LNCaP clone FGC (cell line): ENCODE measurements around the gene CHKA.

Source experiments
- DNase-seq: peaks from one replicate; pipeline ENCODE4 v3.0.0-alpha.2; 2011; ENCODE audit warnings: low read depth
- H3K4me3 ChIP-seq: 2 replicates; pipeline ENCODE4 v1.5.1; 2011; ENCODE audit warnings: mild to moderate bottlenecking, low read depth, low read length, control low read depth
- TF ChIP-seq, protein P1 (sequence below): IDR thresholded peaks from 2 replicates; pipeline ENCODE4 v1.5.1; 2012; ENCODE audit warnings: mild to moderate bottlenecking; ENCODE audit not compliant: control insufficient read depth, insufficient read depth; ENCODE audit errors: extremely low read depth

CHKA gene

DNA sequence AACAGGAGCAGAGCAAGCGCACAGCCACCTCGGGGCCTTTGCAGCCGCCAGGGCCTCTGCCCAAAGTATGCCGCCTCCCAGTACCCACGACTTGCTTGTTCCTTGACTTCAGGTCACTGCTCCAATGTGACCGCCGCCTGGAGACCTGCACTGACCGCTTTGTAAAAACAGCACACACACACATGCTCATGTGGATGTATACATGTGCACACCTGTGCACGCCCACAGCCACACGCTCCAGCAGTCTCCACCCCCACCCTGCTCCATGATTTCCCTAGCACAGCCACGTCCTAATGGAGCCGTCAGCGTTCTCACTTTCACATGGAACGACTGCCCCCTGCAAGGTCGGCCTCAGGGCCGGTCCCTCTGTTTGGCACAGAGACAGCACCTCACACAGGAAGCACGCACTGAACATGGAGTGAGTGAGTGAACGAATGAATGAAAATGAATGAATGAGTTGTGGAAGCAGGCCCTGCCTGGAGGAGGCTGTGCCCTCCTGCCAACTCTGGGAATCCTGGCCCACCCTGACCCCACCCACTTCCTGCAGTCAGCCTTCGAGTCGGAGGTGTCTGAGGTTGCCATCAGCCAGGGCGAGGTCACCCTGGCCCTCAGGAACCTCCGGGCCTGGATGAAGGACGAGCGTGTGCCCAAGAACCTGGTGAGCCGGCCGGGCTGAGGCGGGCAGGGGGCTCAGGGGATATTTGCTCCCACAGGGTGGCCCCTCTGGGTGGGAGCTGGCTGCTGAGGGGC lies 103.0 kb downstream of the CHKA start:
- DNase-seq = no peak
- TF ChIP-seq, protein P1, sequence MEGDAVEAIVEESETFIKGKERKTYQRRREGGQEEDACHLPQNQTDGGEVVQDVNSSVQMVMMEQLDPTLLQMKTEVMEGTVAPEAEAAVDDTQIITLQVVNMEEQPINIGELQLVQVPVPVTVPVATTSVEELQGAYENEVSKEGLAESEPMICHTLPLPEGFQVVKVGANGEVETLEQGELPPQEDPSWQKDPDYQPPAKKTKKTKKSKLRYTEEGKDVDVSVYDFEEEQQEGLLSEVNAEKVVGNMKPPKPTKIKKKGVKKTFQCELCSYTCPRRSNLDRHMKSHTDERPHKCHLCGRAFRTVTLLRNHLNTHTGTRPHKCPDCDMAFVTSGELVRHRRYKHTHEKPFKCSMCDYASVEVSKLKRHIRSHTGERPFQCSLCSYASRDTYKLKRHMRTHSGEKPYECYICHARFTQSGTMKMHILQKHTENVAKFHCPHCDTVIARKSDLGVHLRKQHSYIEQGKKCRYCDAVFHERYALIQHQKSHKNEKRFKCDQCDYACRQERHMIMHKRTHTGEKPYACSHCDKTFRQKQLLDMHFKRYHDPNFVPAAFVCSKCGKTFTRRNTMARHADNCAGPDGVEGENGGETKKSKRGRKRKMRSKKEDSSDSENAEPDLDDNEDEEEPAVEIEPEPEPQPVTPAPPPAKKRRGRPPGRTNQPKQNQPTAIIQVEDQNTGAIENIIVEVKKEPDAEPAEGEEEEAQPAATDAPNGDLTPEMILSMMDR = no peak
- no peak overlapping the region for H3K4me3 ChIP-seq

DNA sequence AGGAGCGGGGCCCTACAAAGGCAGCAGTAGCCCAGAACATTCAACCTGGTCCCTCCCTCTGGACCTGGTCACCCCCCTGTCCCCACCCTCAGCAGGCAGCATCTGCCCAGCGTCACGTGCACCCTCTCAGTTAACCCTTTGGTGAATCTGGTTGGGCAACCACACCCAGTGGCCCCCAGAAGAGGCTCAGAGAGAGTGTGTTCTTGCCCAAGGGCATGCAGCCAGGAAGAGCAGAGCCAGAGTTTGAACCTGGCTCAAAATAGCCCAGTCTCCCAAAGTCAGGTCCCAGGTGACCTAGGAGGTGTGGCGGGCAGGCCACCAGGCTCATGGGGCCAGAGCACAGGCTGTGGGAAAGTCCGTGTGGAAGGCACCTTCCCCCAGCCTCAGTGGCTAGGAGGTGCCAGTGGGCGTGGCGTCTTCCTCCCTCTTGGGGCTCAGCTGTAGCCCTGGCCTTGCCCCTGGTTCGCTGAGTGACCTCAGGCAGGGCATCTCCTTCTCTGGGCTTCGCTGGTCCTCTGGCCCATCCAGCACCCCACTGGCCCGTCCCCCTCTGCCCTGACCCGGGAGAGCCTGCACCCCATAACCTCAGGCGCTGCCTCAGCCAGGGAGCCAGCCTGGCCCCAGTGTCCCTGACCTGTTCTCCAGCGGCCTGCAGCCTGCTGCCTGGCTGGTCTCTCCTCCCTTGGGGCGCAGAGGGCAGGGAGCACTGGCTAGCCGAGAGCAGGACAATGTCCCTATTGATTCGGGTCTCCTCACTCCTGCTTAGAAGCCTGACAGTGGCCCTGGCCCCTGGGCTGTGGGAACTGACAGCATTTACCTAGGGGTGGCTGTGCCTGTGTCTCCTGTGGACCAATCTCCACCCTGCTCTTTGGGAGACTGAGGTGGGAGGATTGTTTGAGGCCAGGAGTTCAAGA lies 104.0 kb downstream of the CHKA start:
- TF ChIP-seq, protein P1 = no peak
- DNase-seq = no peak
- H3K4me3 ChIP-seq = no peak overlapping the region

DNA sequence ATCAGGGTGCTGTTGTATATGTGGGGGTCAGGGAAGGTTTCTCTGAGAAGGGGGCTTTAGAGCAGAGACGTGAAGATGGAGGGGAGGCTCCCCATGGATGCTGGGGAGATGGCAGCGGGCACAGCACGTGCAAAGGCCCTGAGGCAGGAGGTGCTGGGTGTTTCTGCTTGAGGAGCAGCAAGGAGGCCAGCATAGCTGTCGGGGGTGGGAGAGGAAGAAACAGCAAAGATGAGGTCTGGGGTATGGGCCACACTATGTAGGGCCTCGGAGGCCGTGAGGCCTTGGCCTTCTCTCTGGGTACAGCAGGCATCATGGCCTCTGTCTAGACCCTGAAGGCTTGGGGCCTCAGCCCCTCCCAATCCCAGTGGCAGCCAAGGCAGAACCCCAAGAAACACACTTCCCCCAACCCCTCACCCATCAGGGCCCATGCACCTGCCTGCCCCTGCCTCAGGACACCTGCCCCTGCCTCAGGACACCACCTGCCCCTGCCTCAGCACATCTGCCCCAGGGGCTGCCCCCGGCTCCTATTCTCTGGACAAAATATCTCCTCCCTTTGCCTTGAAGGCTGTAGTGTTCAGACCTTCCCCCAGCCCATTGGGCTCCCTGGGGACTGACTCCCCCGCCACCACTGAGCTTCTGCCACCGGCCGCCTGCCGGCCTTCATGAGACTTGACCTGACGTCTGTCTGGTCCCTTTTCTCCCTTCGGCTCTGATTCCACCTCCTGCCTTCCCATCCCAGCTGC lies 104.9 kb downstream of the CHKA start:
- TF ChIP-seq, protein P1 = no peak
- no peak for DNase-seq
- H3K4me3 ChIP-seq = no peak overlapping the region

DNA sequence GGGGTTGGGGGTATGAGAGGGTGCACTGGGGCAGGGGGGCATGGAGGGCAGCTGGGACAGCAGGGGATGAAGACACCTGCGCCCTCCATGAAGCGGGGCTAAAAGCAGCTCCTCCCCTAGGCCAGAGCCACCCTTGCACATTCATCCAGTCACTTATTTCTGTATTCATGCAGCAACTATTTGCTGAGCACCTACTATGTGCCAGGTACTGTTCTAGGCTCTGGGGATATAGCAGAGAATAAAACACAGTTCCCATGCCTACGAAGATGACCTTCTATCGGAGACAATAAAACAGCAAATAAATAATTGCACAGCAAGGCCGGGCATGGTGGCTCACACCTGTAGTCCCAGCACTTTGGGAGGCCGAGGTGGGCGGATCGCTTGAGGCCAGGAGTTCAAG lies 105.7 kb downstream of the CHKA start:
- TF ChIP-seq, protein P1 = no peak
- H3K4me3 ChIP-seq = no peak overlapping the region
- no peak for DNase-seq

DNA sequence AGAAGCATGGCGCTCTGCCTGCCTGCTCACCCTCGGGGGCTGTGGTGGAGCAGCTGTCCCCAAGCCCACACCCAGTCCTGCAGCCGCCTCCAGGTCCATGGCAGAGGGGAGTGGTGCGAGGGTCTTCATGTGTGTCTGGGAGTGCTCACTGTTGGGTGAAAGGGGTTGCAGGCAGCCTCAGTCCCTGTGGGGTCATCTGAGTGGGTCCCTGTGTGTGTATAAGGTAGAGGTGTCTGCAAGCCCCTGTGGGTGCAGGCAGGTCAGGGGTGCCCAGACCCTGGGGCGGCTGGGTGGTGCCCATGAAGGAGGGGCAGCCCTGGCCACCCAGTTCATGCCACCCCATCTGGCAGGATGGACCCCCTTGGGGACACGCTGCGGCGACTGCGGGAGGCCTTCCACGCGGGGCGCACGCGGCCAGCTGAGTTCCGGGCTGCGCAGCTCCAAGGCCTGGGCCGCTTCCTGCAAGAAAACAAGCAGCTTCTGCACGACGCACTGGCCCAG lies 106.2 kb downstream of the CHKA start:
- no peak overlapping the region for H3K4me3 ChIP-seq
- TF ChIP-seq, protein P1 = no peak
- DNase-seq = no peak

DNA sequence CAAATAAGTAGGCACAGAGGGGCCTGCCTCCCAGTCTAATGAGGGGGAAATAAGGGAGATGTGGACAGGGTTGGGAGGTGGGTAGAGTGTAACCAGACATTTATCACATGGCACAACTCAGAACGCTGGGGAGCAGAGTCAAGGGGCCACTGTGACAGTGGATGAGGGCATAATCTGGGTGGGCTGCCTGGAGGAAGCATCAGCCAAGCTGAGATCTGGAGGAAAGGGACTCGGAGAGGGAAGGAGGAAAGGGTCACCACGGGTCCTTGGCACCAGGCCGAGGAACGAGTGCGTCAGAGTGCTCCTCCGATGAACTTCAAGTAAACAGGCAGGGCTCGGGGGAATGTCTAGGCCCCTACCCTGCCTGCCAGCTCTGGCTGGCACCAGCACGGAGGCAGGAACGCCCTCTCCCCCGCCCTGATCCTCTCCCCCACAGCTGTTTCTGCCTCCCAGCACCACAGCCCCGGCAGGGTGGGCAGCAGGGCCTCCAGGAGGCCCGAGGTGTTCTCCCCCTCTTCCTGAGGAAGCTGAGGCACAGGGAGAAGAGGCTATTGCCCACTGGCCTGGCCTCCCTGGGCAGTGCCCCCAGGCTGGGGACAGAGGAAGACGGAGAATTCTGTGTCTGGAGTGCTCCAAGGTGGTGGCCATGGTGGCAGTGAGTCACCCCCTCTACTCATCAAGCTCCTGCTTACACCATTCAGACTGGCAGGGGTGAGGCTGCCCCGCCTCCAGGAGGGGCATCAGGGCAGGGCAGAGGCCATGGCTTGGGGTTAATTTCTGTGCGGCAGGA lies 106.8 kb downstream of the CHKA start:
- TF ChIP-seq, protein P1 = no peak
- DNase-seq = no peak
- no peak overlapping the region for H3K4me3 ChIP-seq
